Measurements from ENCODE around the gene ADORA3.

Gene ADORA3

DNA sequence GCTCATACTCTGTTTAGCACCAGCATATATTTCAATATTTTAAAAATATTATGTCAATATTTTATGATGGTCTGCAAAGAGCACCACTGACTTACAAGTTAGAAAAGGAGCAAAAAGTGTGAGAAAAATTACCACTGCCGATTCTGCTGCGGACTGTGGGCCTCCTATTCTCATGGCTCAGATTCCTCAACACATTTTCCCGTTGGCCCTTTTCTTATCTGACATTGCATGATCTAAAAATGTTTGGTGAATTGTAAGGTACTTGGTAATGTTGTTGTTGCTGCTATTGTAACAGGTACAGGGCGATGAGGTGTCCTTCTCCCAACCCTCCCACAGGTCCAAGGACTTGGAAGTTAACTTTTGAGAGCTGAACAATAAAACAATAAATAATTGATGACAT, 28.9 kb downstream of the ADORA3 start:
- DNase-seq, result no peak

DNA sequence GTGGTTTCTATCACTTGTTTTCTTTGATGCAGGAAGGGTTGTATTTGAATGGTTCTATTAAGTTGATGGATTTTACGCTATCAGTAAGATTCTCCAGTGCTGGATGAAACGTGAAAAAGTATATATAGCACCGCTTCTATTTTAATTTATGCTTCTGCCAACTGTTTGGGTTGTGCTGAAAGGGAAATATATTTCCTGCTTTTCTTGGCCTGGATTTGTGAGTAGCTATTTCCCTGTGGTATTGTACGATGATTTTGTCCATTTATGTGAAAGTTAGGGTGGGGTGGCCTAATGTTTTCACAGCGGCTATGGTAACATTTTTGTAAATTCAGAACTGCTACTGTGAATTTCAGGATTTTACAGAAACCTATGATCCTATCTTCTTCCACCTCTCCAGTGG, 29.3 kb downstream of the ADORA3 start:
- no peak for DNase-seq

DNA sequence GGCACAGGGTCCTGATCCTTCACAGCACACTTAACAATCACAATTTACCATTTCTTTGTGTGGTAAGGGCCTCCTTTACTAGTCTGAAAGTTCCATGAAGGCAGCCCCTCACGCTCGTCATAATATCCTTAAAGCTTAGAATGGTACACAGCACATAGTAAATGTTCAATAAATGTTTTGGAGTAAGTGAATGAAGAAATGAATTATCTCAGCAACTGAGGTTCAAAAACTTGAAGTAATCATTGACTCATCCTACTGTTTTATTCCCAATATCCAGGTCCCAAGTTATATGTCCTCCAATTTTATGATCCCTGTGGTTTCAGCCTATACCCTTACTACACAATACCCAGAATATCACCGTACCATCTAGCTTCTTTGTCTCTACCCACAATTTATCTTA, 31.9 kb downstream of the ADORA3 start:
- DNase-seq, result no peak

DNA sequence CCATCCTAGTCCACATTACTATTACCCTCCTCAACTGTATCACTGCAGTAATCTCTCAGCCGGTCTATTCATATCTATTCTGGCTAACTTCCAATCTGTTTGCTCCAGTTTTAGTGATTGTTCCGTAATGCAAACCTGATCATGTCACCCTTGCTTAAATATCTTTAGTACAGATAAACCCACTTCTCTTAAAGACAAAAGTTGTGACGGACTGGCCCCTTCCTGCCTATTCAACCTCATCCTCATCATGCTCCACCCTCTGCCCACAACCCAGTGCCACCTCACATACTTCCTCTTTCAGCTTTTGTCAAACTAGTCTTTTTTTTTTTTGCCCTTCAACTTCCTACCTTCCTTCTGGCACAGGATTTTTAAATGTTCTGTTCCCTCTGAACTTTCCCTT, 32.4 kb downstream of the ADORA3 start:
- no peak for DNase-seq

DNA sequence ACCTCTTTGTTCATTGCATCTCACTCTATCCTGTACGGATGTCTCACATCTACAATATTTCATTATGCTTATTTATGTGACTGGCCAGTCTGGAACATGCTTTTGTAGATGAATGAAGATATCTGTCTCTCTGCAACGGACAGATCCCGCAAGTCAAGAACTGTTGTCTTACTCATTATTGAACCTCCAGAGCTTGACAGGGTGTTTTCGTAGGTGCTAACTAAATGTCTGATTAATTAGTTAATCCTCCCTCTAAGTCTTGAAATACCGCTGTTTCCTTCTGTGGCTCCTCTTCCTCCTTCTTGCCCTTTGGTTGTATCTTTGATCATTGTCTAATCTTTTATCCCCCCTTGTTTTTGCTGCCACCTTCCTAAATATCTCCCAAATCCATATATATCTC, 32.8 kb downstream of the ADORA3 start:
- DNase-seq, result no peak

DNA sequence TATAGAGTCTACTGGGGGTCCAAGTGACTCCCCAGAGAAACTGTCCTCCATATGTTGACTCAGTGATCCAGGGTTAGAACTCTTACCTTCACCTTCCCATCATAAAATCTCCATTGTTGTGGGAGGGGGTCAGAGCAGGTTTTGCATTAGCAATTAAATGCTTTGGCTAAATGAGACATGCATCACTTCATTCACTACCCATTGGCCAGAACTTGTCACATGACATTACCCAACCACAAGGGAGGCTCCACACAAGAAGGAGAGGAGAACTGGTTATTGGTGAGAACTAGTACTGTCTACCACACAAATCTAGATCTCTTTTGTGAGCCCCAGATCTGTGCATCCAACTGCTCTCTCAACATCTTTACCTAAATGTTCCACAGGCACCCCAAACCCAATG, 33.9 kb downstream of the ADORA3 start:
- DNase-seq, result no peak

DNA sequence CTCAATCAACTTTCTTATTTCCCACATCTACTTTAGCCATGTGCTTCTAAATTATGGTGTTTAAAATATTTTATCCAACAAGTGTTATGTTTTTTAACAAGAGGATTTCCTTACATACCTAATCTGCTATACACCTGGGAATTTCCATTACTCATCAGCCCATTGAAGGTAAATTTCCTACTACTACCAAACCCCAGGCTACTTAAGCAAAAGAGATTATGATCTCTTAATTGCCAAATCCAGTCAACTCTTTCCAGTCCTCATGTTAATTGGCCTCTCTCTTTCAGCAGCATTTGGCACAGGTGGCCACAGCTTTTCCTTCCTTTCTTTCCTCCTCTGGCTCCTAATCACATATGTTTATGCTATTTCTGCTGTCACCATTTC, 34.7 kb downstream of the ADORA3 start:
- DNase-seq, result no peak

DNA sequence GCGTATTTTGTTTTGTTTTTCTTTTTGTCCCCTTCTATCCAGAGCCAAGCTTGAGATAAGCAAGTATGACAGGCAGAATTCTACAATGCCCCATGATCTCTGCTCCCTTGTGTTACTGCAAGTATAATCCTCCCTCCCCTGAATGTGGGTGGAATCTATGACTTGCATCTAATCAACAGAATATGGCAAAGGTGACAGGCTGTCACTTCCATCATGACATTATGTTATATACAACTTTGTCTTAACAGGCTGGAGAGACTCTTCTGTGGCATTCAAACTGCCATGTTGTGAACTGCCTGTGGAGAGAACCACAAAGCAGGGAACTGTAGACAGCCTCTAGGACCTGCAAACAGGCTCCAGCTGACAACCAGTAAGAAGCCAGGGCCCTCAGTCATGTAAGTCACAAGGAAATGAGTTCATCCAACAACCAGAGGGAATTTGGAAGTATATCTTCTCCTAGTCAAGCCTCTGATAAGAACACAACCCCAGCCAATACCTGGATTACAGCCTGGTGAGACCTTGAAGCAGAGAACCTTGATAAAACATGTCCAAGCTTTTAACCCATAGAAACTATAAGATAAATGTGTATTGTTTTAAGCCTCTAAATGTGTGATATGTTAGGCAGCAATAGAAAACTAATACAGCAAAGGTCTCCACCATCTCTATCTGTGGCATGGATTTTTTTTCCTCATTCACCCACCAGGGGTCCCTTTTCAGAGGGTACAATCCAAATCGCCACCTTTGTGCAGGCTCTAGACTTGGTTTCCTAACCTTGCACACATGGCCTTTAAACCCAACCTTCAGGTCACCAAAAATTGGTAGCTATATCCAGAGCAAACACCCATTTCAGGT, 35.3 kb downstream of the ADORA3 start:
- DNase-seq, result no peak

DNA sequence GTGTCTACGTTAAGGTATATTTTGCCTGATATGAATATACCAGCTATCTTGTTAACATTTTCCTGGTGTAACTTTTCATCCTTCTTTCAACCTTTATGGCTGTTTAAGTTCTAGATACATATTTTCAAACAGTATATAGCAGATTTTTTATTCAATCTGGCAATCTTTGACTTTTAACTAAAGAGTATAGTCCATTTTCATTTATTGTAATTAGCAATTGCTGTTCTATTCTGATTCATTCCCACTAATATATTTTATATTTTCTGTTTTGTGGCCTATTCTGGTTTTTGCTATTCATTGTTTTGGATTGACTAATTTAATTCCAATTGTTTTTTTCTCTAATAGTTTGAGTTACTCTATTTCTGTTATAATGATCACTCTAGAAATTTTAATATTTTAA, 37.0 kb downstream of the ADORA3 start:
- no peak for DNase-seq

DNA sequence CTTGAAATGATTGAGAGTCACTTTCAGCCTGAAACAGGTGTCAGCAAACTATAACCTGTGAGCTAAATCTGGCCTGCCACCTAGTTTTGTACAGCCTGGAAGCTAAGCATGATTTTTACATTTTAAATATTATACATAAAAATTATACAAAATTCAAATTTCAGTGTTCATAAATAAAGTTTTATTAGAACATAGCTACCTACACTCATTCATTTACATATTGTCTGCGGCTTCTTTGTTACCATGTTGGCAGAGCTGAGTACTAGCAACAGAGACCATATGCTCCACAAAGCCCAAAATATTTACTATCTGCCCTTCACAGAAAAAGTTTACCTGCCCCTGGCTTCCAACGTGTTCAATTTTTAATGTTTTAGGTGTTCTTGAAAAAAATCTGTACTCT, 37.7 kb downstream of the ADORA3 start:
- no peak for DNase-seq

DNA sequence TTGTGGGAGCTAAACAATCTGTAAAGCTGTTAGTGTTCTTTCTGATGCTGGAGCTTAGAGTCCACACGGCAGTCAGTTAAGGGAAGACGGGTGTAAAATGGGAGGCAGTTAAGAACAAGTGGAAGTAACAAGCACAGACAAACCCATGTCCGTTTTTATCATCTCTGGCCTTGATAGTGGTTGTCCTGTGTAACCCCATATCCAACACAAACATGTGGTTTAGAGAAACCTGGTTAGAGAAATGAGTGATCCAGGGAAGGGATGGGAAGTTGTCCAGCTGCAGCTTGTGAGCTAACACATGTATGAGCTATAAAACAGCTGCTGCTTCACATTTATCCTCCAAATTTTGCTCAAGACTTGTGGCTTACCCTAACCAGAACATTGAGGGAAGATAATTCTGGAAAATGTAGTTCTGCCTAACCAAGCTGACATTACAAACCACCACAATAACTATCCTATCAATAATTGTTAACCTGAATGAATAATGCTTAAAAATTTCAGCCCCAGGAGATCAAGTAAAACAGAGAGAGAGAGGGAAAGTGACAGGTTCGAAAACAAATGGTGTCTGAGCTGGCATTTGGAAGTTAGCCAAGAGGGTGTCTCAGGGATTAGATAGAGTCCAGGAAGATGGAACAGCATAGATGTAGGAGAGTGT, 40.3 kb downstream of the ADORA3 start:
- DNase-seq, result no peak

DNA sequence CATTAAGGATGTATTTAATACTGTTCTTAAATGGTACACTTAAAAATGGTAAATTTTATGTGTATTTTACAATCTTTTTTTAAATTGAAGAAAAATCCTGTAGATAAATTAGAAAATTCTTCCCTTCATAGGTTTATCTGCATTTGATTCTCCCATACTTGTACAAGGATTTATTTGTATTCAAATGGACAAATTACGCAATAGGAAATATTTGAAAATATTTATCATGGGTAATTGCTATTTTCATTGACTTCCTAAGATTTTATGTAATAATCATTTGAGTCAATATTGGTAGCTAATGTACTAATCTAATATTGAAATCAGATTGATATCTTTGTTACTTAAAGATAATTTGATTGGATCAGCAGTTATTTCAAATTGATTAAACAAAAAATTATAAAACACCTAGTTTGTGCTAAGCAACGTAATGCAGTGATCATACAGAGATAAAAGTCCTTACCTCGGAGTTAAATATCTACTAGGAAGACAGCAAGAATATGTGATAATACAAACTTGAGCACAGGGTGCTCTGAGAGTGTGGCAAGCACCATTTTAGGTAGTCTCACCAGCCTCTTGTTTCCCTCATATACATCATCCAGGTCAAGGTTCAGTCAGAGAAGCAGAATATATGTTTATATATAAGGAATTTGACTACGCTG, 40.9 kb downstream of the ADORA3 start:
- DNase-seq, result no peak

DNA sequence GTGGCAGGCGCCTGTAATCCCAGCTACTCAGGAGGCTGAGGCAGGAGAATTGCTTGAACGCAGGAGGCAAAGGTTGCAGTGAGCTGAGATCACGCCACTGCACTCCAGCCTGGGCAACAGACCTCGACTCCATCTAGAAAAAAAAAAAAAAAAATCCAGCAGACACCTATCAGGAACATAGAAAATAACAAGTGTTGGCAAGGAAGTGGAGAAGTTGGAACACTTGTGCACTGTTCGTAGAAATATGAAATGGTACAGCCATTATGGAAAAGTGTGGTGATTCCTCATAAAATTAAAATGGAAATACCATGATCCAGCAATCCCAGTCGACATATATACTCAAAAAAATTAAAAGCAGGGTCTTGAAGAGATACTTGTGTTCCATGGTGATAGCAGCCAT, 41.7 kb downstream of the ADORA3 start:
- DNase-seq, result no peak

DNA sequence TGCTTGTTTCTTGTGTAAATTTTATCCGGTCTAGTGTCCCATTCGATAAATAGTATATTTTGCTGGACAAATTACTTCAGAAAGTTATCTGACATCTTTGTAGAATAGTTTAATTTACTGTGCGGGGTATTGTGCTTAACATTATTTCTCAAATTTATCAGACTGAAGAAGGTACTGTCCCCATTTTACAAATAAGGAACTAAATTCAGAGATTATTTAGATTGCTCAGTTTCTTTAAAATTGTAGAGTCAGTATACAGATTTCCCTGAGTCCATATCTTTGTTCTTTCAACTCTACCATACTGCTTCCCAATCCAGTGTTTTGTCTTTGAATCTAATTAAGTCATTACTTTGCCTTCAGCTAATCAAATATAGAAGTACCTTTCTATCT, 47.8 kb downstream of the ADORA3 start:
- no peak for DNase-seq

DNA sequence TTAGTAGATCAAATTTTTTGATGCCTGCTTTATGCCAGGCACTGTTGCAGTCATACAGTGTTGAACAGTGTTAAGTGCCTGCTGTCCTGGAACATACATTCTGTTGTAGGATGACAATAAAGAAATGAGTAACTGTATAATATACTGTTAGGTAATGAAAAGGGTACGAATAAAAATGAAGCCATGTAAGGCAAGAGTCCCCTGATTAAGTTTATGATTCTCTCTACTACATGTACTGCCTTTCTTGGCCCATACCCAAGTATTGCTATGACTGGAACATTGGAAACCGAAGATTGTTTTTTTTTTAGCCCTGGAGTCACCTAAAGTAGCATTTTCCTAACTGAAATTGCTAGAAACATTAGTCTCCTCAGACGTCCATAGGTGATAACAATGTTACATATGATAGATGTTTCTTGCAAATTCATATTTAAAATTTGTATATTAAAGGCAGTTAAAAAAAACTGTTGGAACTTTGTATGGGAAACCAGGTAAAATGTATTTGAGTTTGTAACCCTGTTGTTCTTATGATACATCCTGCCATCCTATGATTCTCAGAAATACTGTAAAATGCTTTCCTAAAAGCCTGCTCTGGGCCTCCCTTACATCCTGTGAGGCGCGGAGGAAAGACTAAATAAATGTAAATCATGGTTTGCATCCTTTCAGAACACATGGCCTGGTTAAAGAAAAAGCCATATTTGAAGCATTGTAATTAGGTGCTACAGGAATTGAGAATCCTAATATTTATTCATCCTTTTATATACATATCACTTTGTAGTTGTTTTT, 48.4 kb downstream of the ADORA3 start:
- DNase-seq, result no peak

DNA sequence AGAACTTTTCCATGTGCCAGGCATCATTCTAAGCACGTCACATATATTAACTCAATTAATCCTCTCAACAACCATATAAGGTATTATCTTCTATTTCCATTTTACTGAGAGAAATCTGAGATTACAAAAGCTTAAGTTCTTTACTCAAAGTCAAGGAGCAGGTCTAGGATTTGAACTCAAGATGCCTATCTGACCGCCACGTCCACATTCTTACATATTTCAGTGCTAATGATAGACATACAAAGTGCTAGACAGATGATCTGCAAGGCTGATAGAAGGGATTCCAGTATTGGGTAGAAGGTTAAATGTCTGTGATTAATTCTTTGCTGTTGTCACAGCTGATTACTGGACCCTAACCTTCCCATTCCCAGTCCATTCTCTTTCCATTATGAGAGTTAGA, 49.7 kb downstream of the ADORA3 start:
- no peak for DNase-seq

DNA sequence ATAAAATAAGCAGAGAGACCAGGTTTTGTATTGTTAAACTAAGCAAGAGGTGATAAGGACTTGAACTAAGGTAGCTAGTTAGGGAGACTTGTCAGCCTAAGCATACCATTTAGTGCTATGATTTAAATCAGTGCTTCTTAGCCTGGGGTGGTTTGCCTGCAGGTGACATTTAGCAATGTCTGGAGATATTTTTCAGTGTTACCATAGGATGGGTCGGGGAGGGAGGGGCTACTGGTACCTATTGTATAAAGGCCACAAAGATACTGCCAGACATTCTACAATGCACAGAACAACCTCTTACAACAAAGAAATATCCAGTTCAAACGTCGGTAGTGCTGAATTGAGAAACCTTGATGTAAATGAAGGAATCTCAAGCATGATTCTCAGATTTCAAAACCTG, 50.9 kb downstream of the ADORA3 start:
- no peak for DNase-seq

DNA sequence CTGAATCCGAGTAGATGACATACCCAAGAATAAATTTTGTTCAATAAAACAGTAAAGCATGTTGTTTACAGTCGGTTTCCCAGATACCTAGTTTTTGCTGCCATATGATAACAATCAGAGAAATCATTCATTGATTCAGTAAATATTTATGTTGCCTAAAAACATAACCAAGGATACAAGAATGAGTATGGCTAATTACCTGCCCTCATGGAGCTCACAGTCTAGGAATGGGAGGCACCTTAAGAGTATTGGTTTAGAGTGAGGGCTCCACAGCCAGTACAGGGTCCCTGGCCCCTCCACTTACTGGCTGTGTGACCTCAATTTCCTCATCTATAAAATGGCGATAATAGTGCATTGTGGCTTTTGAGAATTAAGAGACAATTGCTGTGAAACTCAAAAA, 53.2 kb downstream of the ADORA3 start:
- DNase-seq, result no peak

DNA sequence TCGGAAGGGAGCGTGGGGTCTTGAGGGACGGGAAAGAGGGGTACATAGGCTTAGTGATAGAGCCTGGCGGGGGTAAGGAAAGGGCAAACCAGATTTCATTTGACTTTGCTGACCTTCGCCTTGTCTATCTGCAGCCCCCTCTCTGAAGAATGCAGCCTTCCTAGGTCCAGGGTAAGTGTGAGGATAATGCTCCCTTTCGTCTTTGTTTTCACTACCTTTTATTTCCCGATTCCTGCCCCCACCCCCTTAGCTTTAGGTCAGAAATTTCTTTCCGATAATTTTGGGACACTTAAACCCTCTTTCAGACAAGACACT, 53.8 kb downstream of the ADORA3 start:
- no peak for DNase-seq
